Measurements from ENCODE around the gene TRAF3IP1.

TRAF3IP1 gene

GRCh38 chr2:238449241-238449640 lies 128.9 kb downstream of the TRAF3IP1 start:
- Histone ChIP-seq H3K36me3 (ENCODE audit: control insufficient read depth, insufficient read depth, low read length) (no peaks in the 10 kb centered on the region), H3K4me2 (ENCODE audit: low read length) (no peak overlapping the region), H3K4me3 (ENCODE audit: low read depth, low read length) (no peak overlapping the region), H3K9me3 (ENCODE audit: control insufficient read depth, low read length) (no peaks in the 10 kb centered on the region), H3K4me1 (no peaks in the 10 kb centered on the region), H3K27ac (no peak overlapping the region), H3K27me3 (ENCODE audit: control insufficient read depth, insufficient read depth, low read length) (no peaks in the 10 kb centered on the region), H2AFZ (no peak overlapping the region), H3K79me2 (peaks cover 24% of the 10 kb centered on the region), H3K9ac (no peak overlapping the region)
- TF ChIP-seq CTCF (IDR thresholded peaks at IDR 0.05): no peak

DNA sequence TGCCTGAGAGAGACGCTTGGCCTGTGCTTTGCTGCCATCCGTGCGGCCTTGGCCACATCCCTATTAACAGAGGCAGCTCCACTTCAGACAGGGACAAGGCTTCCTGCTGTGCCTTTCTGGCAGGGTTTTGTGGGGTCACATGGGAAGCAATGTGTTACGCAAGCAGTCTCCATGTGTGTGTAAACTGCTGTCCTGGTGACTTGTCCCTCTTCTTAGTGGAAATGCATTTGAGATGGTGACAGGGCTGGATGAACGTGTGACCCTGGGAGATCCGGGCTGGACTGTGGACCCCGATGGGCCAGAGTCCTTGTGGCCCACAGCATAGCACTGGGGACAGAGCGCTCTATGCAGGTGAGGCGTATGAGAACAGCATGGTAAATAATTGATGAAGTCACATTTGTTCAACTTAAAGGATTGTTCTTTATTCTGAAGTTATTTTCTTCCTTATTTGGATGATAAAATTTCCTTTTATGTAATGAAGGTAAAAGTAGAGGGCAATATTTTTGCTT lies 129.6 kb downstream of the TRAF3IP1 start:
- Histone ChIP-seq H3K36me3 (ENCODE audit: control insufficient read depth, insufficient read depth, low read length) (no peaks in the 10 kb centered on the region), H3K4me3 (ENCODE audit: low read depth, low read length) (no peak overlapping the region), H3K27ac (no peak overlapping the region), H3K4me2 (ENCODE audit: low read length) (no peak overlapping the region), H3K79me2 (peaks cover 24% of the 10 kb centered on the region), H3K9me3 (ENCODE audit: control insufficient read depth, low read length) (no peaks in the 10 kb centered on the region), H3K4me1 (no peaks in the 10 kb centered on the region), H3K9ac (no peak overlapping the region), H2AFZ (no peak overlapping the region), H3K27me3 (ENCODE audit: control insufficient read depth, insufficient read depth, low read length) (no peaks in the 10 kb centered on the region)
- no peak for TF ChIP-seq CTCF (IDR thresholded peaks at IDR 0.05)

DNA sequence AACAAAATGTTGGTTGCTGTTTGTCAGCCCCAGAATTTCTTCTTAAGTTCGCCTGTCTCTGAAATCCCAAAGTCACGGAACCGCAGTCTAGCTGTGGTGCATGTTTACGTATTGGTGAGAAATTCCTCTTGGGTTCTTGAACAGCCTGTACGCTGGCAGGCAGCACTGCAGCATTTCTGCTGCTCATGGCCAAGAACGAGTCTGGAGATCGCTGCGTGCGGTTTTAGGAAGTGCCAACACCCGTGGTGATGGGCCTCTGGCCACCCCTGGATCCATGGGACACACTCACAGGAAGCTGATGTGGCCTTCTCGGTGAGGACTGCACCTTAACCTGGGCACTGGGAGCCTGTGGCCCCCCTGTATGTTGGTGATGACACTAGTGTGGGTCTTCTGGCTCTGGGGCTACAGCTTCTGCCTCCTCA lies 130.1 kb downstream of the TRAF3IP1 start:
- peaks cover 24% of the 10 kb centered on the region for H3K79me2 ChIP-seq
- H3K4me3 ChIP-seq (ENCODE audit: low read depth, low read length): no peak overlapping the region
- no peaks in the 10 kb centered on the region for H3K9me3 ChIP-seq (ENCODE audit: control insufficient read depth, low read length)
- no peak overlapping the region for H3K27ac ChIP-seq
- H3K4me1 ChIP-seq: no peaks in the 10 kb centered on the region
- no peak for TF ChIP-seq CTCF (IDR thresholded peaks at IDR 0.05)
- no peak overlapping the region for H2AFZ ChIP-seq
- H3K4me2 ChIP-seq (ENCODE audit: low read length): no peak overlapping the region
- no peaks in the 10 kb centered on the region for H3K27me3 ChIP-seq (ENCODE audit: control insufficient read depth, insufficient read depth, low read length)
- no peak overlapping the region for H3K9ac ChIP-seq
- no peaks in the 10 kb centered on the region for H3K36me3 ChIP-seq (ENCODE audit: control insufficient read depth, insufficient read depth, low read length)

All from parathyroid adenoma (tissue), 2 donors.